Glutamatergic neuron (in vitro differentiated cells): ENCODE results near the gene UNC5B. TPM values are rescaled to one million over a fixed set of nuclear protein-coding genes. Genes with fewer than 3 reads are reported as not detected.

Experiments
- DNase-seq: peaks from one replicate; pipeline ENCODE4 v3.0.0; 2022
- H3K27ac Mint-ChIP-seq: one replicate; pipeline ENCODE4 v1.8.0; 2020; ENCODE audit warnings: mild to moderate bottlenecking, mixed read lengths, inconsistent platforms; ENCODE audit not compliant: unreplicated experiment
- H3K27me3 Mint-ChIP-seq: one replicate; pipeline ENCODE4 v1.8.0; 2020; ENCODE audit warnings: mild to moderate bottlenecking, moderate library complexity, mixed read lengths, inconsistent platforms; ENCODE audit not compliant: unreplicated experiment
- H3K36me3 Mint-ChIP-seq: one replicate; pipeline ENCODE4 v1.8.0; 2020; ENCODE audit warnings: mild to moderate bottlenecking, mixed read lengths, inconsistent platforms; ENCODE audit not compliant: unreplicated experiment
- H3K4me1 Mint-ChIP-seq: one replicate; pipeline ENCODE4 v1.8.0; 2020; ENCODE audit warnings: mild to moderate bottlenecking, low read depth, mixed read lengths, inconsistent platforms; ENCODE audit not compliant: unreplicated experiment
- H3K4me3 Mint-ChIP-seq: one replicate; pipeline ENCODE4 v1.8.0; 2020; ENCODE audit warnings: mild to moderate bottlenecking, mixed read lengths, inconsistent platforms; ENCODE audit not compliant: unreplicated experiment
- H3K9me3 Mint-ChIP-seq: one replicate; pipeline ENCODE4 v1.8.0; 2020; ENCODE audit warnings: mild to moderate bottlenecking, moderate library complexity, mixed read lengths, inconsistent platforms; ENCODE audit not compliant: unreplicated experiment
- CTCF ChIP-seq: fragments of 200-600 bp; sonication (generic); IDR thresholded peaks from one replicate; pipeline ENCODE4 v1.5.0; 2021; ENCODE audit not compliant: partially characterized antibody, unreplicated experiment
- long read RNA-seq: library from polyadenylated mRNA; unstranded; transcript quantifications from one replicate; pipeline ENCODE4 v2.0.0, GENCODE V29; 2020; ENCODE audit not compliant: unreplicated experiment
- total RNA-seq: library from RNA; stranded (reverse); fragmentation: NEBNext Ultra II Directional; extraction: Animal tissue kit (Norgen Biotek cat#: 25700); gene quantifications from one replicate; pipeline ENCODE4 v1.2.1, GENCODE V29; 2021; ENCODE audit not compliant: unreplicated experiment

Gene UNC5B
- 22.6 TPM for total RNA-seq
- long read RNA-seq, partial matches to known transcripts = 5 of 5 reads
- long read RNA-seq, other reads (novel, unspliced or antisense) = 0 of 5 reads

GRCh38 chr10:71212318-71213126 is at the start of gene UNC5B:
UNC5B (plus strand) TSS chr10:71212570; CDS start chr10:71212986, 416 bp downstream.
- peaks cover 20% of the 10 kb centered on the region for H3K27me3 Mint-ChIP-seq
- peak; percentile 97 for DNase-seq
- H3K36me3 Mint-ChIP-seq = no peaks in the 10 kb centered on the region
- H3K9me3 Mint-ChIP-seq = peaks cover 5% of the 10 kb centered on the region
- TF ChIP-seq CTCF = peak; percentile 26
- H3K4me3 Mint-ChIP-seq = peak within 1 kb of the TSS; percentile 90
- H3K27ac Mint-ChIP-seq = no peak within 1 kb of the TSS
- H3K4me1 Mint-ChIP-seq = peaks cover 21% of the 10 kb centered on the region

GRCh38 chr10:71173466-71173865 is 38.9 kb upstream of the UNC5B start:
- Mint-ChIP-seq H3K27me3 (no peaks in the 10 kb centered on the region), H3K36me3 (no peaks in the 10 kb centered on the region)

GRCh38 chr10:71176661-71177060 is 35.7 kb upstream of the UNC5B start:
- H3K4me3 Mint-ChIP-seq = no peak overlapping the region
- no peak for TF ChIP-seq CTCF
- H3K4me1 Mint-ChIP-seq = no peaks in the 10 kb centered on the region

More at GRCh38 chr10:71173466-71173865, 38.9 kb upstream of the UNC5B start:
- TF ChIP-seq CTCF = no peak
- H3K4me3 Mint-ChIP-seq = no peak overlapping the region
- no peak overlapping the region for H3K27ac Mint-ChIP-seq
- no peak for DNase-seq
- no peaks in the 10 kb centered on the region for H3K9me3 Mint-ChIP-seq
- no peaks in the 10 kb centered on the region for H3K4me1 Mint-ChIP-seq

GRCh38 chr10:71177651-71178199 is 34.6 kb upstream of the UNC5B start:
- no peaks in the 10 kb centered on the region for H3K4me1 Mint-ChIP-seq
- H3K27ac Mint-ChIP-seq = no peak overlapping the region
- no peak for TF ChIP-seq CTCF
- H3K36me3 Mint-ChIP-seq = no peaks in the 10 kb centered on the region
- DNase-seq = no peak
- H3K27me3 Mint-ChIP-seq = peaks cover 7% of the 10 kb centered on the region
- no peak overlapping the region for H3K4me3 Mint-ChIP-seq
- peaks cover 2% of the 10 kb centered on the region for H3K9me3 Mint-ChIP-seq

More at GRCh38 chr10:71176661-71177060, 35.7 kb upstream of the UNC5B start:
- no peaks in the 10 kb centered on the region for H3K9me3 Mint-ChIP-seq
- H3K27ac Mint-ChIP-seq = no peak overlapping the region
- no peak for DNase-seq
- no peaks in the 10 kb centered on the region for H3K36me3 Mint-ChIP-seq
- peaks cover 3% of the 10 kb centered on the region for H3K27me3 Mint-ChIP-seq

- Mint-ChIP-seq H3K9me3 (peaks cover 2% of the 10 kb centered on the region), H3K36me3 (no peaks in the 10 kb centered on the region), H3K4me3 (no peak overlapping the region), H3K27ac (no peak overlapping the region), H3K4me1 (no peaks in the 10 kb centered on the region), H3K27me3 (peaks cover 7% of the 10 kb centered on the region)
- no peak for DNase-seq
- TF ChIP-seq CTCF = no peak
Observed at GRCh38 chr10:71178880-71179279, 33.5 kb upstream of the UNC5B start.
